AG10803 (cell line): ENCODE results near the gene ZG16B.
A peak's percentile ranks its signal among the peaks of the same experiment; 100 is the strongest.

Source experiments
- DNase-seq: peaks from one replicate; pipeline ENCODE4 v3.0.0; 2010; ENCODE audit warnings: low read depth
- H3K4me3 ChIP-seq: 2 replicates; pipeline ENCODE4 v1.5.1; 2011; ENCODE audit warnings: mild to moderate bottlenecking, low read length, control low read depth
- CTCF ChIP-seq: conservative IDR thresholded peaks from 2 replicates; pipeline ENCODE4 v1.5.1; 2011; ENCODE audit warnings: mild to moderate bottlenecking, low read length, control low read depth, inconsistent platforms

ZG16B gene

GRCh38 chr16:2820836-2821486 lies 9.1 kb upstream of the ZG16B start:
- no peak for TF ChIP-seq CTCF
- H3K4me3 ChIP-seq = no peak overlapping the region
- DNase-seq = no peak

- peak; percentile 35 for DNase-seq
- H3K4me3 ChIP-seq = no peak overlapping the region
- no peak for TF ChIP-seq CTCF
Measured at GRCh38 chr16:2821487-2822157, 8.5 kb upstream of the ZG16B start.

- no peak for TF ChIP-seq CTCF
- no peak for DNase-seq
- no peak overlapping the region for H3K4me3 ChIP-seq
Measured at GRCh38 chr16:2822158-2822495, 8.0 kb upstream of the ZG16B start.

- DNase-seq = no peak
- no peak for TF ChIP-seq CTCF
- no peak overlapping the region for H3K4me3 ChIP-seq
Measured at GRCh38 chr16:2822496-2822895, 7.6 kb upstream of the ZG16B start.

GRCh38 chr16:2824626-2825025 lies 5.5 kb upstream of the ZG16B start:
- H3K4me3 ChIP-seq = no peak overlapping the region
- DNase-seq = no peak
- no peak for TF ChIP-seq CTCF

GRCh38 chr16:2825049-2825742 lies 4.9 kb upstream of the ZG16B start:
- DNase-seq = no peak
- H3K4me3 ChIP-seq = no peak overlapping the region
- no peak for TF ChIP-seq CTCF

- DNase-seq = no peak
- no peak overlapping the region for H3K4me3 ChIP-seq
- TF ChIP-seq CTCF = no peak
Measured at GRCh38 chr16:2825906-2826305, 4.2 kb upstream of the ZG16B start.
